Ramos (cell line): ENCODE data around the gene ZNF689.
"Not testable (repeated sequence)": the region's sequence is repeated elsewhere in the genome, so short reads cannot be mapped to it uniquely, and the experiment has no call there.

Experiments
- in situ Hi-C: fragments of 300-500 bp; cut with MboI; formaldehyde crosslinking; loops from one replicate; pipeline ENCODE4 v1.14.3; 2022; ENCODE audit warnings: low sequenced_read_pairs; ENCODE audit not compliant: unreplicated experiment

The ZNF689 gene

DNA sequence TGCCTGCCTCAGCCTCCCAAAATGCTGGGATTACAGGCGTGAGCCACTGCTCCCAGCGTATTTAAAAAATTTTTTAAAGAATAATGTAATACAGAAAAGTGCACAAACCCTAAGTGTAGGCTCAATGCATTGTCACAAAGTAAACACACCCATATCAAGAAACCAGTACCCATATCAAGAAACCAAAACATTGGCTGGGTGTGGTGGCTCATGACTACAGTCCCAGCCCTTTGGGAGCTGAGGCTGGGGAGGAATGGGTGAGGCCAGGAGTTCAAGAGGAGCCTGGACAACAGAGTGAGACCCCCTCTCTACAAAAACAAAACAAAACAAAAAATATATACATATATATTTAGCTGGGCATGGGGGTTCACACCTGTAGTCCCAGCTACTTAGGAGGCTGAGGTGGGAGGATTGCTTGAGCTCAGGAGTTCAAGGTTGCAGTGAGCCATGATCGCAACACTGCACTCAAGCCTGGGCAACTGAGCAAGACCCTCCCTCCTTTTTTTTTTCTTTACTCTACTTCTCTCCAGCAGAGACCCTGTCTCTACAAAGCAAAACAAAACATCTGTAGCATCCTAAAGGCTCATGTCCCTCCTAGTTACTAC lies 31.3 kb upstream of the ZNF689 start:
- in situ Hi-C loops, result no loop called here

DNA sequence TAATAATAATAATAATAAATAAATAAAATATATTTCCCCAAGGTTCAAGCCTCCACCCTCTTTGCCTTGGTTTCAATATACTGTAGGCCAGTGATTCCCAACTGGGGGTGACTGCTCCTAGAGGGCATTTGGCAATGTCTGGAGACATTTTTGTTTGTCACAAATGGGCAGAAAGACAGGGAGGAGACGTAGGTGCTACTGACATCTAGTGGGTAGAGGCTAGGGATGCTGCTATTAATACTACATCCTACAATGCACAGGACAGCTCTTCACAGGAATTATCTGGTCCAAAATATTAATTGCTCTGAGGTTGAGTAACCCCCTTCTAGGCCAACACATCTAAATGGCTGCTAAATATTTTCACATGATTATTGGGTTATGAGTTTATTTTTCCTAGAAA lies 27.8 kb upstream of the ZNF689 start:
- in situ Hi-C loops, result no loop called here

DNA sequence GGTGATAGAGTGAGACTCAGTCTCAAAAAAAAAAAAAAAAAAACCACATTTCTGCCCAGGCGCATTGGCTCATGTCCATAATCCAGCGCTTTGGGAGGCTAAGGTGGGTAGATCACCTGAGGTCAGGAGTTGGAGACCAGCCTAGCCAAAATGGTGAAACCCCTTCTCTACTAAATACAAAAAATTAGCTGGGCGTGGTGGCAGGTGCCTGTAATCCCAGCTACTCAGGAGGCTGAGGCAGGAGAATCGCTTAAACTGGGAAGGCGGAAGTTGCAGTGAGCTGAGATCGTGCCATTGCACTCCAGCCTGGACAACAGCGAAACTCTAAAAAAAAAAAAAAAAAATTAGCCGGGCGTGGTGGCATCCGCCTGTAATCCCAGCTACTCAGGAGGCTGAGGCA lies 26.9 kb upstream of the ZNF689 start:
- in situ Hi-C loops, result not testable (repeated sequence)

DNA sequence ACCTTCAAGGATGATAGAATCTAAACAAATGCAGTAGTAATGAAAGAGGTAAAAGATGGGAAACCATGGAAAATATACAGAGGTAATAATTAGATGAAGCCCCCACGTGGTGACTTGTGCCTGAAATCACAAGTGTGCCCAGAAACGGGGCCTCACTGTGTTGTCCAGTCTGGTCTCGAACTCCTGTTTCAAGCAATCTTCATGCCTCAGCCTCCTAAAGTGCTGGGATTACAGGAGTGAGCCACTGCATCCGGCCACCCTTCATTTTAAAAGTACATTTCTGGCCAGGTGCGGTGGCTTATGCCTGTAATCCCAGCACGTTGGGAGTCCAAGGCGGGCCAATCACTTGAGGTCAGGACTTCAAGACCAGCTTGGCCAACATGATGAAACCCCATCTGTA lies 26.4 kb upstream of the ZNF689 start:
- in situ Hi-C loops, result no loop called here

DNA sequence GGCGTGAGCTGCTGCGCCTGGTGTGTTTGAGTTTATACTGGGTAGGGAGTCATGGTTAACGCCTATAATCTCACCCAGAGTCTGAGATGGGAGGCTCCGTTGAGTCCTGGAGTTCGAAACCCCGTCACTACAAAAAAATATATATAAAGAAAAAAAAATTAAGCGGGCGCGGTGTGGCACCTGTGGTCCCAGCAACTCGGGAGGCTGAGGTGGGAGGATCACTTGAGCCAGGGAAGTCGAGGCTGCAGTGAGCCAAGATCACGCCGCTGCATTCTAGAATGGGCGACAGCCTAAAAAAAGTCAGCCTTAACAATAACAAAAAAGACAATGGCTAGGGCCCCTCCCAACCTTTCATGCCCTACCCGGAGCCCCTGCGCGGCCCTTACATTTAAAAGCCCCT lies 23.3 kb upstream of the ZNF689 start:
- in situ Hi-C loops, result no loop called here

DNA sequence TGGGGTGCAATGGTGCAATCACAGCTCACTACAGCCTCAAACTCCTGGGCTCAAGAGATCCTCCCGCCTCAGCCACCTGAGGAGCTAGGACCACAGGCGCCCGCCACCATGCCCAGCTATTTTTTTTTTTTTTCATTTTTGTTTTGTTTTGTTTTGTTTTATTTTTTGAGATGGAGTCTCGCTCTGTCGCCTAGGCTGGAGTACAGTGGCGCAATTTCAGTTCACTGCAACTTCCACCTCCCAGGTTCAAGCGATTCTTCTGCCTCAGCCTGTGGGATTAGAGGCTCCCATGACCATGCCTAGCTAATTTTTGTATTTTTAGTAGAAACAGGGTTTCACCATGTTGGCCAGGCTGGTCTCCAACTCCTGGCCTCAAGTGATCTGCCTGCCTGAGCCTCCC lies 22.3 kb upstream of the ZNF689 start:
- in situ Hi-C loops, result not testable (repeated sequence)

DNA sequence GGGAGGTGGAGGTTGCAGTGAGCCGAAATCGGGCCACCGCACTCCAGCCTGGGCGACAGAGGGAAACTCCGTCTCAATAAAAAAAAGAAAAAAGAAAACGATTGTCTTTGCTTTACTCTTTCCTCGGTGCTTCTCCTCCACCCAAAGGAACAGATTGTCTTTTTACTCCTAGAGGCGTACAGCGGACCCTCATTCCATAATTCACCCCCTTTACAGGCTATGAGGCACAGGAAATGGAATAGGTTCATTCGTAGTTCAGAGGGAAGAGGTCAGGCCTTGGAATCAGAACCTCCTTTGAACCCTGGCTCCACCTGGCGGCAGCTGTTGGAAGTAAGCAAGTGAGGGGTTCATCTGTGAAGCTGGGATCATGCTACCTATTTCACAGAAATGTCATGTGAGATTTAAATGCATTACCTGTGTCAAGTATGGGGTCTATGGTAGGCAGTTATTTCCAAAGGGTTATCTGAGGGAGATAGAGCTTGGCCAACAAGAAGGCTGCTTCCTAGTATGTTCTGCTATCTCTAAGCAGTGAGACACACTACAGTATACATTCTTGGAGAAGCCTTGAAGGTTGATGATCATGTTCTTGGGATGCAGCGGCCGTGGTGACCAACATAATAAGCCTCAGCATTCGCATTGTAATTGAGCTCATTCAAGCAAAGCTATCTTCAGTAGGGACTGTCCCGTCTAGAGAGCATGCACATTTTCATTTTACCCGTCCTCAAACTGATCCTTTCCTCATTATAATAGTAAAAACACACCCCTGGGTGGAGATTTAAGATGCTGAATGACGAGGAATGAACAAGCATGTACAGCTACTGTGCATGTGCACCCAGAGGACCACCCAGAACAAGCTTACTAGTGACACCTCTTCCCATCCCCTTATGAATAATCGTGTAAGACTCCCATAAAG lies 18.7 kb upstream of the ZNF689 start:
- in situ Hi-C loops, result no loop called here

DNA sequence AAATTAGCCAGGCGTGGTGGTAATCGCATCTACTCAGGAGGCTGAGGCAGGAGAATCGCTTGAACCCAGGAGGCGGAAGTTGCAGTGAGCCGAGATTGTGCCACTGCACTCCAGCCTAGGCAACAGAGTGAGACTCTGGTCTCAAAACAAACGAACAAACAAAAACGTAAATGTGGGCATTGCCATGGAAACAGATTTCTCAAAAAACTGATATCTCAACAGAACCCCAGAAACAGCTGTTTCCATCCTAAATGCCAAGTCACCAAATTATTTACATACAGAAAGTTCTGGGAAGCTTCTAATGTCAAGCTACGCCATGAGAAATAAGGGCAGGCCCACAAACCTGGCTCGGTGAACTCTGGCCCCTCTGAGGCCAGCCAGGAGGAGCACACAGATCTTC lies 16.0 kb upstream of the ZNF689 start:
- in situ Hi-C loops, result no loop called here

DNA sequence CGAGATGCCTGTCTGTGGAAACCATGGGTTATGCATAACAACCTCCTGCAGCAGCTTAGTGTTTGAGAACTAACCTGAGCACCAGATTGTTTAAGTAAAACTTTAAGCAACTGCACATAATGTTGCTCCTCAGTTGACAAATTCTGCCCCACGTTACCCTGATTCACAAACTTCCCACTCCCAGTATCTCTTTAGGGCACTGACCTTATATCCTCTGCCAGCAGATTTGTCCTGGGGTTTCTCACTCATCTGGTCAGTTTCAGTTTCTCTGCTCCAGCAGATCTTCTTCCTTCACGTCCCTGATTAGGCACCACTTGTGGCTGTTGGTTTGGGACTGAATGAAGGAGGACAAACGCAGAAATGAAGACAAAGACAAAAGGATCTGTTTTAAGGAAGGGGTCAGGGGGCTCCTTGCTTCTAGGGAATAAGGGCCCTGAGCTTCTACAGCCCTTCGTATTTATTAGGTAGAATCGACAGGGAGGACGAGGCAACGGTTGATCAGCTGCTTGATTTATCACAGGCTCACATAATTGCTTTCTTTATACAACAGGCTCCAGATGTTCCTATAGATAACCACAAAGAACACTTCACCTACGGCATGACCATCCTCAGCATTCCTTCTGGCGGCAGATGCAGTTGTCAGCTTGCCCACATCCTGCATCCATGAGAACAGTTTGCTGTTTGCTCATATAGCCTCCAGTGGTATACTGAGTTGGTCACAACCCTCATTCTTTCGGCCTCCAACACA lies 13.5 kb upstream of the ZNF689 start:
- in situ Hi-C loops, result no loop called here

DNA sequence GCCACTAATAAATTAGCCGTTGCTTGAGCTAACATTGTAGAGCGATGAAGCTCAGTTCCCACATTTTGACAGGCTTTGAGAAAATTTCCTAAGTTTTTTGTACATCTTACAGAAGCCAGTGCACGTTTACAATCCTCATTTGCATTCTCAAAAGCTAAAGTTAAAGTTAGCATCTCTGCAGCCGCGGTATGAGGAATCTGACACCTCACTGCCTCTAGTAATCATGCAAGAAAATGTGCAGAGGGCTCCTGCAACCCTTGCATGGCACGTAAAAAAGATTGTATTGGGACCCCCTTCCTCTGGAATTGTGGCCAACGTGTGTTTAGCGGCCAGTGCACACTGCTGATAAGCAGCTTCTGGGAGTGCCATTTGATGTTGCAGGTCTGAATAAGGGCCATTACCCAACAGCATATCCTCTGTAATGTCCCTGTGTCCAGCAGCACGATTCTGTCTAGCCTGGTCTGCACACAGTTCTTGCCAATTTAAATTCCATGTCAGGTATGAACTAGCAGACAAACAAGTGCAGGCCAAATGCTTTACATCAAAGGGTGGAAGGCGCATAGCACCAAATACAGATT lies 12.4 kb upstream of the ZNF689 start:
- in situ Hi-C loops, result no loop called here

DNA sequence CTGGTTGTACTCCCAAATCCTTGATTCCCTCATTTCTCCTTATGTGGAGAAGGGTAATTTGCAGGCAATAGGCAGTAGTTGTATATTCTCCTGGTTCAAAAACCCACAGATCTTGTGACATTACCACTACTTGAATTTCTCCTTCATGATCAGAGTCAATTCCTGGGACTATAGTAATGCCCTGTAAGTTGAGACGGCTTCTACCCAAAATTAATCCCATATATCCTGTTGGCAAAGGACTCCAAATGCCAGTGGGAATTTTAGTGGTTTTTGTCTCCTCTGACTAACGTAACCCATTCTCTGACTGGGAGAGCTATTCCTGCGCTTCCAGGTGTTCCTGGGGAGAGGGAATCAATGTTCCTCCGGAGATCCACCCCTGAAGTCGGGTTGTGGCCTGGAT lies 11.6 kb upstream of the ZNF689 start:
- in situ Hi-C loops, result no loop called here

DNA sequence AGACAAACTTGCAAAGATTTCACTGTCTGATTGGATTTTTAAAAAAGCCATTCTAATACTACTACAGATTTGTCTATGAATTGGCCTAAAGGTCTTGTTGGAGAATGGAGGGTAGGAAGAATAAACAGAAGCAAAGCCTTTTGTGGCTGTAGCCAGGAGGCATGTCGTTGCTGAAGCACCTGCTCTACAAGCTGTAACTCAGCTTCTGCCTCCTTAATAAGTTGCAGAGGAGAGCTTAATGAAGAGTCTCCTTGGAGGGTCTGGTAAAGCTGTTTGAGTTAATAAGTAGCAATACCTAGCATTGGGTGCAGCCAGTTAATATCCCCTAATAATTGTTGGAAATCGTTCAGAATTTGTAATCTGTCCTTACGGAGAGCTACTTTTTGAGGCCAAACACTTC lies 10.0 kb upstream of the ZNF689 start:
- in situ Hi-C loops, result no loop called here

DNA sequence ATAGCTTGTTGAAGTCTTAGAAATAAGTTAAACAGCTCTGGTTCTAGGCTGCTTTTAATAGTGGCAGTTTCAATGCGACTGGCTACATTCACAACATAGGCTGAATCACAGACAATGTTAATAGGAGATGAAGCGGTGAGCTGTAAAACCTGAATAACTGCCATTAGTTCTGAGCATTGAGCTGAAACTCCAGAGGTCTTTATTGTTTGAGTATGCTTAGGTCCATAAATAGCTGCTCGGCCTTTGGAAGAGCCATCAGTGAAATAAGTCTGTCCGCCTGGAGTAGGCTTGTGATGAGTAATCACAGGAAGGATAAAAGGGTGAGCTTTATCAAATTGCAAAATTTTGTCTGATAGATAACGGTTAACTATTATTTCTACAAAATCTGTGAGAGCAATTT lies 9.4 kb upstream of the ZNF689 start:
- in situ Hi-C loops, result loop anchor here (5.0 to 10.0 kb wide), 3 partner anchors 55 to 525 kb away; partner anchors contain the start of genes TBX6 and YPEL3

DNA sequence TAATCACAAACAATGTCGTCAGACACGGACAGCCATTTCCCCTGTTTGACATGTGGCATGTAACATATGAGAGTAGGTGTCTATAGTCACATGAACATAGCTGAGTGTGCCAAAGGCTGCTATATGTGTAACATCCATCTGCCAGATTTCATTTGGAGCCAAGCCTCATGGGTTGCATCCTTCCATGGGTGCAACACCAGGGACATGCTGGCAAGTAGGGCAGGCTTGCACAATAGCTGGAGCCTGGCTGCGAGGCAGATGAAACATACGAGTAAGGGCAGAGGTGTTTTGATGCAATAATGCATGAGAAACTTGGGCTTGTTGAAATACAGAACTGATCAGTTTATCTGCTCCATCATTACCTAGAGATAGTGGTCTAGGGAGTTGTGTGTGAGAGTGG lies 9.0 kb upstream of the ZNF689 start:
- in situ Hi-C loops, result loop anchor here (5.0 to 10.0 kb wide), 3 partner anchors 56 to 524 kb away; partner anchors contain the start of genes TBX6 and YPEL3

DNA sequence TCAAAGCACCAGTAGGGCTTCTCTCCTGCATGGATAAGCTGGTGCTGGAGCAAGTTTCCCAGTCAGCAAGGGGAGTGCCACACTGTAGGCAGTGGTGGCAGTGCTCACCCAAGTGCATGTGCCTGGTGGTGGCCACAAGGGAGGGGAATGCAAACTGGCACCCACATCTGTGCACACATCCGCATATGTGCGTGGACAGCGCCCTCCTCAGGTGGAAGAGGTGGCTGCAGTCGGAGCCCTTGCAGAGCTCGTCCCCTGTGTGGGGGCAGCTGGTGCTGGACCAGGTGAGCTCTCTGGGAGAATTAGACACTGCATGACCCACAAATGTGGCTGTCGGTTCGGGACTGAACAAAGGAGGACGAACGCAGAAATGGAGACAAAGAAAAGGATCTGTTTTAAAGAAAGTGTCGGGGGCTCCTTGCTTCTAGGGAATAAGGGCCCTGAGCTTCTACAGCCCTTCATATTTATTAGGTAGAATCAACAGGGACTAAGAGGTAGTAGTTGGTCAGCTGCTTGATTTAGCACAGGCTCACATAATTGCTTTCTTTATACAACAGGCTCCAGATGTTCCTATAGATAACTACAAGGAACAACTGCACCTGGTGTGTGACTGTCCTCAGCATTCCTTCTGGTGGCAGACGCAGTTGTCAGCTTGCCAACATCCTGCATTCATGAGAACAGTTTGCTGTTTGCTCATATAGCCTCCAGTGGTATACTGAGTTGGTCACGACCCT lies 5.3 kb upstream of the ZNF689 start:
- in situ Hi-C loops, result loop anchor here (5.0 to 10.0 kb wide), 3 partner anchors 59 to 521 kb away; partner anchors contain the start of genes TBX6 and YPEL3

DNA sequence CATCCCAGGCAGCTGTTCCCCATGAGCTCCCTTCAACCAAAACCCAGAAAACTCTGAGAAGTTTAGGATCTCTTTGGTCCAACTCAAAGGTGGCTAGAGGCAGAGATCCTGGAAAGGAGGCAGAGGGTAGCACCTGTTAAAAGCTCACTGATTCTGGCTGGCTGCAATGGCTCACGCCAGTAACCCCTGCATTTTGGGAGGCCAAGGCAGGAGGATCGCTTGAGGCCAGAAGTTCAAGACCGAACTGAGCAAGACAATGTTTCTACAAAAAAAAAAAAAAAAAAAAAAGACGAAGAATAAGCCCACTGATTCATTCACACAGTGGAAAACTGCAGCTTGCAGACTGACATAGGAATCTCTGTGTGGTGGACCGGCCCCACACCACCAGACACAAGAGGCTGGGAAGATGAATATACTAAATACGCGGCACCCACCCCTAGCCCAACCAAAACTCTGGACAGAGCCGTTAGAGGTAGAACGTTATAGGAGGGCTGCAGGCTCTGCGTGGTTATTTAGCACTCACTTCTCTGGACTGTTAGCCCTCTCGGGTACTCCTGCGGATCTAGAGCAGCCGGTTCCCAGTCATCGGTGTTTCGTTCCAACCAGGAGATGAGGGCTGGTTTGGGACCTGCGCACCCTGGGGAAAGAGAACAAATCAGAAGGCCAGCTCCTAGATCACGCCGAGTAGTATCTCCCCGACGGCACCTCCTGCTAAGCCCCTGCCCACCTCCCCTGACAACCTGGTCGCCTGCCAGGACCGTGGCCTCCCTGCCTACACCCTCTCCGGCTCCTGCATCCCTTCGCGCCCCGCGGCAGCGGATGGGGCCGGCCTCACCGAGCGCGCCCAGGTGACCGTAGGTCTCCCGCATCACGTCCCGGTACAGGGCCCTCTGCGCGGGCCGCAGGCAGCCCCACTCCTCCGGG lies 925 bp downstream of the ZNF689 start:
- in situ Hi-C loops, result loop anchor here (5.0 kb wide), 1 partner anchor 187 kb away; no protein-coding TSS in a partner anchor

DNA sequence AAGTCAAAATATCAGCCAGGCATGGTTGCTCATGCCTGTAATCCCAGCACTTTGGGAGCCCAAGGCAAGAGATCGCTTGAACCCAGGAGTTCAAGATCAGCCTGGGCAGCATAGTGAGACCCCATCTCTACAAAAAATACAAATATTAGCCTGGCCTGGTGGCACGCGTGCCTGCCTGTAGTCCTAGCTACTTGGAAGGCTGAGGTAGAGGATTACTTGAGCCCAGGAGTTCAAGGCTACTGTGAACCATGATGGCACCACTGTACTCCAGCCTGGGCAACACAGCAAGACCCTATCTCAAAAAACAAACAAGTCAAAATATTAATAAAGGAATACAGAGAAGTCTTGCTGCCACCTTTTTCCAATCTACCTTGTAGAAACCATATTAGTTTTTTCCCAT lies 4.2 kb downstream of the ZNF689 start:
- in situ Hi-C loops, result loop anchor here (5.0 kb wide), 1 partner anchor 184 kb away; no protein-coding TSS in a partner anchor

DNA sequence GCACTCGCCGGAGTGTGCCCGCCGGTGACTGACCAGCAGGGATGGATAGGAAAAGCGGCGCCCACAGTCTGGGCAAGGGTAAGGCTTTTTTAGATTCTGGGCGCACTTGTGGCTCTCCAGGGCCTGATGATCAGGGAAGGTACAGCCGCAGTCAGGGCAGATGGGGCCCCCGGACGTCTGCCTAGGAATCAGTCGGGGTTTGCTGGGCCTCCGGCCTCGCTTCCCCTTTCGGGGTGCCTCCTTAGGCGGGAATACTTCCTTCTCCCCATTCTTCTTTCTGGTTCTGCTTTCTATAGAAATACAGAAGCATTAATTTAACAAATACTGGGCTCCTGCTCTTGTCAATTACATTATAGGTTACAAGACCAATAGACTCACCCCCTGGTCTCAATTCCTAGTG lies 5.0 kb downstream of the ZNF689 start:
- in situ Hi-C loops, result loop anchor here (5.0 kb wide), 1 partner anchor 183 kb away; no protein-coding TSS in a partner anchor
